Head of caudate nucleus (tissue), 42 donors: Measurements from ENCODE around the gene IRF1.

ENCODE experiments used
- DNase-seq, 42 donors: peaks; one replicate each; pipeline versions ENCODE4 v3.0.0 to v3.0.0-alpha.2; 2020 to 2021; ENCODE audit warnings: mixed read lengths in 7 of 42
- intact Hi-C: fragments of 100-400 bp; cut with DNase I; formaldehyde crosslinking; loops from one replicate; pipeline ENCODE4 v1.15.0; 2022

The IRF1 gene

DNA sequence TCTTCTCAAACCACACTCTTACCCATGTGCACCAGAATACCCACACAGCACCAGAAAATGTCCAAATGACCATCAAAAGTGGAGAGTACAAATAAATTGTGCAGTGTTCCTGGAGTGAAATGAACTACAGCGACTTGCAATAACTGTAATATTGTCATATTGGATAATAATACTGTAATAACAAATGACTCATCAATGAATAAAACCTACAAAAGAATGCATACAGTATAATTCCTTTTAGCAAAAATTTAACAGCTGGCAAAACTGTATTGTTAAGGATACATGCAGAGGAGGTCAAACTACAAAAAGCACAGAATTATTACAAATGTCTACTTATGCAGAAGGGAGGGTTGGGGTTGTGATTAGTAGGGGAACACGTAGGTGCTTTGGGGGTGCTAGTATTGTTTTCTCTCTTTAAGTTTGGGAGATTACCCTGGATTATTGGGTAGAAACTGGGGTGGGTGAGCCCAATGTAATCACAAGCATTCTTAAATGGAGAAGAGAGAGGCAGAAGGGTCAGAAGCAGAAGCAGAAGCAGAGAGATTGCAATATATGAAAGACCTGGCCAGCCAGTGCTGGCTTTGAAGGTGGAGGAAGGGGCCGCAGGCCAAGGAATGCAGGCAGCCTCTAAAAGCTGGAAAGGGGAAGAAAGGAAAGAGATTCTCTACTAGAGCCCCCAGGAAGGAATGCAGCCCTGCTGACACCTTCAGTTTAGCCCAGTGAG is 21.8 kb downstream of the IRF1 start:
- no peak for DNase-seq

DNA sequence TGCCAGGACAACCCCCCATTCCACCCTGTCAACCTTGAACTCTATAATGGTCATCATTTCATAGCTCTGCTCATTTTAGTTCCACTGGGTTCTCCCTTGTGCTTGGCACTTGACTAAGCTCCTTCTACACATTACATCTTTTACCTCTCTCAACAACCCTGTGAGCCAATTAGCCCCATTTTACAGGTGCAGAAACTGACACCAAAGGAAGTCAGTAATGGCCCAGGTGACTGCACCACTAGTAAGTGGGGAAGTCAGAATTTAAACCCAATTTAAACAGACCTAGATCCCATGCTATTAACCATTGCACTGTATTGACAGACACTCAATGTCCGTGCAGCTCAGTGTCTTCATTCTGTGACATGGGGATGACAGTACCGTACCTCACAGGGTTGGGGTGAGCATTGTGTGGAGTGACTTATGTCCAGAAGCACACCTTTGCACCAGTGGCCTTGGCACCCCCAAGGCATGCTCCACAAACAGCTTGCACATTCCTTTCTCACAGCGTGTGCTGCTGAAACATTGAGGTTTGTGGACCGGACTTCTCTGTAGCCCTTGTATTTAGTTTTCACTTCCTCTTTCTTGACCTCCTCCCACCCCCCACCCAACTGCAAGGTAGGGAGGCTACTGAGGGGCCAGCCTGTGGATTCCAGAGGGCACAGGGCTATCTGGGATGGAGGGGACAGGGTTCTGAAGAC is 23.1 kb downstream of the IRF1 start:
- intact Hi-C loops = no loop called here
- no peak for DNase-seq

More for the DNA sequence above, 21.8 kb downstream of the IRF1 start:
- intact Hi-C loops = no loop called here

DNA sequence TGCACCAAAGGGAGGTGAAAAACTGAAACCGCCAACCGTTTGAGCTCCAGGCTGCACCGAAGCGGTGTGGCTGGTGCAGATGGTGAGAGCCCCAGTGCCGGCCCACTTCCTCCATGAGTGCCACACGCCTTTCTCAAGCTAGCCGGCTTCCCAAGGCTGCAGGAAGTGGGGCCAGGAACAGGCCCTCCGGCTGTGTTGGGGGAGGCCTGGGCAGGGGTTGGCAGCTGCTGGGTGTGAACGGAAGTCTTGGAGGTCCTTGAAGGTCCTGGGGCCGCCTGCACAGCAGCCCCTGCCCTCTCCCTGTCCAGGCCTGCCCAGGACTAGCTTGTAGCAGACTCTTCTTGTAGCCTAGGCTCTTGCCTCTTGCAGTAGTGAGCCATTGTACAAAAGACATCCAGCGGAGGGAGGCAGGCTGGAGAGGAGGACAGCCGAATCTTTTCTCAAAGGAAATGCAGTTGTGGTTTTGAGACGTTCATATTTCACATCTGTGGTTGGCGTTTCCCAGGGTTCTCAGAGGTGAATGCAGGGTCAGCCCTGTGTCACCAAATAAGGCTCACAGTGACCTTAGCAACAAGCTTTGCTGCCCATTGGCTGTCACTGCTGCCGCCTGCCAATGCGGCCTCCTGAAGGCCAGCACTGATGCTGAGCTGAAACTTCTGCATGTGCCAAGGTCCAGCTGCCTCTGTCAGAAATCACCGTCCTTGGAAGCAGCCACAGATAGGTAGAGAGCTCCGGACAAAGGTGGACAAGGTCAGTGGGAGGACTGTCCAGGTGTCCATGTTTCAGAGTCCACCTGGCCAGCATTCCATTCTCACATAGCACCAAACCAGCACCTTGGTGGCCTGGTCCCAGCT is 23.9 kb downstream of the IRF1 start:
- peak in 22 of 42 donors; percentile 14 to 57 (median 26) for DNase-seq
- intact Hi-C loops = no loop called here

DNA sequence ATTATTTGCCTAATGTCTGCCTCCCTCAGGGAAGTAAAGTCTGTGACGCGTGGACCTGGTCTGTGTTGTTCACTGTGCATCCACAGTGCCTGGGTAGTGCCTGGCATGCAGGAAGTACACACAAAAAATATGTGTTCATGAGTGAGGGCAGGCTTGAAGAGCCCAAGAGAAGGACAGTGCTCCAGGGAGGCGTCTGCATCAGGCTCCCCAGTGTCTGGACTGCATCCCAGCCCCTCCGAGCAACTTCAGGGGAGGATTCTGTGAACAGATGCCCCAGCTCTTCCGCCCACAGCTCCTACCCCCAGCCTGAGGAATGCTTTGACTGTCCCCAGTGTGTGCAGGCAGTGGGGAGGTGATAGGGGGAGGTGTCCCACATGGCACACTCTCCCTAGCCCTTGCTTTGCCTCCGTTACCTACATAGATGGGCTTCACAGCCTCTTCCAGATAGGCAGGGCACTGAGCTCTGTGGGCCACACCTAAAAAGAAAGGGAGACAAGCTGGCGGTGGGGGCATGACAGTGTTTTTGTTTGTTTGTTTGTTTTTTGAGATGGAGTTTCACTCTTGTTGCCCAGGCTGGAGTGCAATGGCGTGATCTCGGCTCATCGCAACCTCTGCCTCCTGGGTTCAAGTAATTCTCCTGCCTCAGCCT is 25.4 kb downstream of the IRF1 start:
- intact Hi-C loops = no loop called here
- DNase-seq = no peak

DNA sequence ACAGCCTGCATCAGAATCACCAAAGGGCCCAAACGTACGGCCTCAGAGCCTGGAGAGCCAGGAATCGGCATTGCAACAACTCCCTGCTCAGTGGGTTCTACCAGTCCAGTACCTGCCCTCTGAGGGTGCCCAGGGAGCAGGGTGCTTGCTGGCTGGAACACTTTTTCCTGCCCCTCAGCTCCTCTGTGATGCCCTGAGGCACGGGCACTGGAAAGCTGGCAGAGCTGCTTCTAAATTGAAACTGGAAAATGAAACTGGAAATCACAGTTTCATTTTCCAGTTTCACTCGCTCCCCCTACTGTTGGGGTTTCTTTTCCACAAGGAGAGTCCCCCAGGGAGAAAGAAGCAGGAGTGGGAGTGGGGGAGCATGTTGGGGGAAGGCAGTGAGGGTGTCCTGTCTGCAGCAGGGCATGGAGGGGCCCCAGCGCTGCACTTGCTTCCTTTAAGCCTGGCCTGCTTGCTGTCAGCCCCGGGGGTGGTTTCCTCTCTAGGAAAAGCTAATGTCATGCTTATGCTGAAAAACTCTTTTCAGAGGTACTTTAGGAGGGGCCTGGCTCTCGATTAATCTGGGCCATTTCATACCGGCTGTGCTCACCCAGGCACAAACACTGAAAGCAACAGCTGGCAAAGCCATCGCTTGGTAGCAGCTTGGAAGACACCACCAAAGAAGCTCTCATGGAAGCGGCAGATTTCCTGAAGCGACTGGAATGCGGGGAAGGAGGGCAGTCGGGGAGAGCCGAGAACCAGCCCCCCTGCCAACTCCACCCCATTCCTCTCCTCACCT is 26.2 kb downstream of the IRF1 start:
- DNase-seq = peak in 2 of 42 donors; percentile 12 to 31
- intact Hi-C loops = no loop called here

DNA sequence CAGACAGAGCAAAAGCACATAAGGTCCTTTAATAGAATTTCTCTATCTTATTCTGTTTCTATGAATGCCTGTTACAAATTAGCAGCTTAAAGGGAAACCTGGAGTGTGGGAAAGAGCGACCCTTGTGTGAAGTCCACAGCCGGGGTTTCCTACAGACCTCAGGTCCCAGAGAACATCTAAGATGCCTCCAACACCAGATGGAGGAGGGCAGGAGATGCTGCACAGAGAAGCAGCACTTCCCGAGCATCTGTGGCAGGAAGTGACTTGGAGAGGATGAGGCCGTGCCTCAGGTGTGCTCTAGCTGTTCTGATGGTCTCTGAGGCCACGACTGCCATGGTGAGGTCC is 26.8 kb downstream of the IRF1 start:
- DNase-seq = no peak
- intact Hi-C loops = no loop called here

DNA sequence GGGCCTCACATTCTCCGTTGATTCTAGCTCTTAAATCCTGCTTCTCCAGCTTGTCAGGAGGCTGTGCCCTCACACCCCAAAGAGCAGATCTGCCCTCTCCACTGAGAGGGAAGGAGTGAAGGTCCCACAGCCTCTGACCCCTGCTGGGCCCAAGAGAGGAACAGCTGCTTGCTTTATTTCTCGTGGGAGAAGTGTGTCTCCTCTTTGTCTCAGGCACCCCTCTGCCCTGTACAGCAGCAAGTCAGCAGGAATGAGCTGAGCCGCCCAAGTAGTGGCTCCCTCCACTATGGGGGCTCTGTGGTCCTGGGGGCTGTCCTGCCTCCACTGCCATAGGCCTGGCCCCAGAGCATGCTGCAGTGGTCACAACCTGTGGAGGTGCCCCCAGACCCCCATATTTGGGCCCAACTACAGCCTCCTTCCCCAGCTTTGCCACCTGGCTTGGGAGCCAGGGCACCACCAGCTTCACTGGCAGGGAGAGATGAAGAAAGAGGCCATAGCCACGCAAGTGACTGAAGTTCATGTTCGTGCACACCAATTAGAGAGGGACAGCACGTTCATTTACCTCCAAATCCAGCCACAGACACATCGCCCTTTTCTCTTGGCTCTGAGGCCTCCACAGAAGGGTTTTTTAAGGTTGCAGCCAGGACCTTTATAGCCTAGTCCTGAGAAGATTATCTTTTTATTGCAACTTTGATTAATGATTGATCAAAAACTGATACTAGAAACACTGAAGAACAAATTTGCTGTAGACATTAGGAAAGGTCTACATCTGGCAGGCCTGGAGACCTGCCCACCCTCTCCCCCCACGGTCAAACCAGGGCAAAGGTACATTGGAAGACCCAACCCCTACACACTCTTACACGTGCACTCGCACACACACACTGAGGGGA is 27.5 kb downstream of the IRF1 start:
- intact Hi-C loops = no loop called here

DNA sequence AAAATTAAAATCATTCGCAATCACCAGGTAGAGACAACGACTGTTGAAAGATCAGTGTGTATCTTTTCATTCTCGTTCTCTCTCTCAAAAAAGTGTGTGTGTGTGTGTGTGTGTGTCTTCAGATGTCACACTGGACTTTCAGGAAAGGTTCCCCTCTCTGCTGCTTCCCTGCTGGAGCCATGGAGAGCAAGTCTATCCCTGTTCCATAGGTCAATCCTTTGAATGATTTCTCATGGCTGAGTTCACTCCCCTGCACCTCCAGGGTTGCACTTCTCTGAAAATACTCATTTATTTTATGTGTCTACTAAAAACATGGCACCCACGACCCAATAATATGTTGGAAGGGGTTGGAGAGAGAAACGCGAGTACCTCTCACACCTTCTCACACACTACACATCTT is 28.2 kb downstream of the IRF1 start:
- DNase-seq = no peak
- intact Hi-C loops = no loop called here

More for the DNA sequence above, 27.5 kb downstream of the IRF1 start:
- no peak for DNase-seq

DNA sequence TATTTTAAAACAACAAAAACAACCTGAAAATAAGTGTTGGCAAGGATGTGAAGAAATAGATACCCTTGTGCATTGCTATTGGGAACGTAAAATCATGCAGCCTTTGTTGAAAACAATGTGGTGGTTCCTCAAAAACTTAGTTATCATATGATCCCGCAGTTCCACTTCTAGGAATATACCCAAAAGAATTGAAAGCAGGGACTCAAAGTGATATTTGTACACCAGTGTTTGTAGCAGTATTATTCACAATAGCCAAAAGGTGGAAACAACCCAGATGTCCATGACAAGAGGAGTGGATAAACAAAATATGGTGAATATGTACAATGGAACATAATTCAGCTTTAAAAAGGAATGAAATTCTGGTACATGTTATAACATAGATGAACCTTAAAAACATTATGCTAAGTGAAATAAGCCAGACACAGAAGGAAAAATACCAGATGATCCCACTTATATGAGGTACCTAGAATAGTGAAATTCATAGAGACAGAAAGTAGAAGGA is 29.0 kb downstream of the IRF1 start:
- intact Hi-C loops = no loop called here

DNA sequence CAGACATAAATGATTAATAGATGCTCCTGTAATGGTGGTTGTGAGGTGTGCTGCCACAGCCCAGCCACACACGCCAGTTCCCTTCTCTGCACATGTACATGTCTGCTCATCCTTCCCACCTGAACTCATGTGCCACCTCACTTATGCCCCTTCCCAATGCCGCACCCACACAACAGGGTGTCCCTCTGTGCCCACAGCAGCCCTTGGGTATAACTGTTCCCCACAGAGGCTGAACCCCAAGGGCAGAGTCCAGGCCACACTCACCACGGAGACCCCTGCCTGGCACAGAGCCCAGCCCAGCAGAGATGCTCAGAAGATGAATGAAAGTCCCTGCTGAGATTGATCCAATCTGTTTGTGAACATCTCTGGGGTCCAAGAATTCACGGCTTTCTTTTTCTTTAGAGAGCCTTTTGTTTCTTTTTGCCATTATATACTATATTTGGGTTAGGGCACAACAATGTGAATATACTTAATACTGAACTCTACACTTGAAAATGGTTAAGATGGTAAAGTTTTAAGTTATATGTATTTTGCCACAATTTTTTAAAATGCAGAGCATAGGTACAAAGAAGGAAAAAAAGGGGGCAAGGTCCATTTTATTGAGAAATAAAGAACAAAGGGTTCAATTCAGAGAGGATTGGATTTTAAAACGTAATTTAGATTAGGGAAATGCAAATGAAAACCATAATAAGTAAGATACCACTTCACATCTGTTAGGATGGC is 29.6 kb downstream of the IRF1 start:
- no peak for DNase-seq
- intact Hi-C loops = no loop called here

More for the DNA sequence above, 29.0 kb downstream of the IRF1 start:
- no peak for DNase-seq

DNA sequence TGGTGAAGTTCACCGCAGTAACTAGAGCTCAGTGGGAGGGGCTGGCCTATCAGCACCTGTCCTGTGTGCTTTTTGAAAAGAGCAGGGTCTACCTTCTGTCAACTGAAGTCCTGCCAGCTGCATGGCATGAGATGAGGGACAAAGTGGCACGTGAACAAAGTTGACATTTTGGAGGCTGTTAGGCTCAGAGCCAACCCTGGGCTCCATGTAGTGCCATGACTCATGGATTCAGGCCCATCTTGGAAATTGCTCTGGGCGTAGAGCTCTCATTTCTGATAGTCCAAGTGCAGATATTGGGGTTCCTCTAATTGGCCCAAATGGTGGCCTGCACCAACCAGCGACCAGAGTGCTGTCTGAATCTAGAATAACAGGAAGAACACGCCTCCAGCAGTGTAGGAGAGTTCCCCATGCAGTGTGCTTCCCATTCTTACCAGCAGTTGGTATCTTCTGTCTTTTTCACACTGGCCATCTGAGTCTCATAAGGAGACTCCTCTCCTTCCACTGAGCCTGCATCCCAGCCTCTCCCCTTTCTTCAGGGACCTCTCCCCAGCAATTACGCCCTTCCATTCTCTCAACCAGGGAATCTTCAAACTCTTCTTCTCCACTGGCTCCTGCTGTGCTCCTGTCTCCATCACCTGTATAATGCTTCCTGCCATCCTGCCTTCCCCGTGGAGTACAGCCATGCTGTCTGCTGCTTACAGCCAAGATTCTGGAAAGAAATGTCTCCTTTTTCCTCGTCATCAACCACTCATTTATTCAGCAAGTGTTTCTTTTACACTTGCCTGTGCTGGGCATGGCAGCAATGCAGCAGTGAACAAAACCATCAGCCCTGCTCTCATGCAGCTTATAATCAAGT is 30.4 kb downstream of the IRF1 start:
- intact Hi-C loops = no loop called here
- DNase-seq = peak in 1 of 42 donors; percentile 4

DNA sequence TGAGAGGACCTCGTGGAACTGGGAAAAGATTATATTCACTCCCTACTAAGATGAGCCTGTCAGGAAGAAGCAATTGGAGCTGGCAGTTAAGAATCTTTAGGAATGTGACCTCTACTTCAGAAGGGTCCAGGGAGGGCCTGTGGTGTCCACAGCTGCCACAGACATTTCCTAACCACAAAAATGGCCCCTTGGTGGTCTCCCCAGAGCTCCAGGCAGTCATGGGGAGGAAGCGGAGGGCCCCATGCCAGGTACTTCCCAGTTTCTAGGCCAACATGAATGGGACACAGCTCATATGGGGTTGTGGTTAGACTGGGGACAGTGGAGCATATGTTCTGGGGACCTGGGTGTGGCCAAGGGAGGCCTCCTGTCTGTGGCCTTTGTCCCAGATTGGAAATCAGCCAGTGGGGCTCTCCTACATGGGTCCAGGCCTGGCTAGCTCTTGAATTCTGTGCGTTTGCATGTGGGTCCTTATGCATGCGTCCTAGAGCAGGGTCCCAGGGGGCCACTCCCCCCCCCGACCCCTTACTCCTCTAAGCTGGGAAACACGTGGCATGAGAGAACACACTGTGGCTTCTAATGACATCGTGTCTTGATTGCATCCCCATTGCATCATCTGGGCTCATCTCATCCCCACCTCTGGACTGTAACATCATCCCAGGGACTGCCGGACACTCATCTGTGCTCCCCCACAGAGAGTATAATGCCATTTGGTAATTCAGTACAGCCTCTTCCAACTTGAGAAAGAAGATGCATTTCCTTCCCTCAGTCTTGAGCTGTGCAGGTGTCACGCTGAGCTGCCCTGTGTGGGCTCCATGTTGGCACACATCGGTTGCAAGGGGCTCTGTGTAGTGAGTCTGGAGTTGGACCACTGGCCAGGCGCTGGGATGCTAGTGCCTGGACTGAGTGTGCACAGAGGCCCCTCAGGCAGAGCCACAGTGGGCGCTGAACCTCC is 31.3 kb downstream of the IRF1 start:
- DNase-seq = no peak
- intact Hi-C loops = no loop called here

DNA sequence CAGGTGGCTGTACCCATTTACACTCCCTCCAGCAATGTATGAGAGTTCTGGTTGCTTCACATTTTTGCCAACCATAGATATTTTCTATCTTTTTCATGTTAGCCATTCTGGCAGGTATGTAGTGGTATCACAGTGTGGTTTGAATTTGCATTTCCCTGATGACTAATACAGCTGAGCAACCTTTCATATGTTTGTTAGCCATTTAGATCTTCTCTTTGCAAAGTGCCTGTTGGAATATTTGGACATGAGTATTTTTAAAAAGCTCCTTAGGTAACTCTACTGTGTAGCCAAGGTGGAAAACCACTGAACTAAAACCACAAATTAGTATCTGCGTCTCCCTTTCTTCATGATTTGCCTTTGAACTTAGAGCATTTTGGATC is 31.9 kb downstream of the IRF1 start:
- intact Hi-C loops = no loop called here

DNA sequence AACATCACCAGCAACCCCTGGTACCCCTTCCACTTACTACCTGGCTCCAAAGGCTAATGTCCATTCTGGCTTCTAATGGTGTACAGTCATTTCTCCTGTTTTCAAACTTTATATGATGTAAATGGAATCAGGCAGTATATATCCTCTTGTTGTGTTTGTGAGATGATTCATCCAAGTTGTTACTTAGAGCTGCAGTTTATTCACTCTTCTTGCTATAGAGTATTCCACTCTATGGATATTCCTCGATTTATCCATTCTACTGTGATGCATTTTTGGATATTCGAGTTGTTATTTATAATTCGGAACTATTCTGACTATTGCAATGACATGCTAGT is 32.4 kb downstream of the IRF1 start:
- DNase-seq = no peak
- intact Hi-C loops = no loop called here

More for the DNA sequence above, 31.9 kb downstream of the IRF1 start:
- DNase-seq = no peak
